C4-2B (cell line): ENCODE data around the gene FBXW9.
A peak's percentile ranks its signal among the peaks of the same experiment; 100 is the strongest.
"Not testable (repeated sequence)": the region's sequence is repeated elsewhere in the genome, so short reads cannot be mapped to it uniquely, and the experiment has no call there.

Experiments used
- H3K27ac ChIP-seq: fragments of 450-650 bp; 2 replicates; pipeline ENCODE4 v1.5.1; 2017
- CTCF ChIP-seq: fragments of 450-650 bp; conservative IDR thresholded peaks from 2 replicates; pipeline ENCODE4 v1.5.1; 2017; ENCODE audit warnings: mild to moderate bottlenecking
- ZFX ChIP-seq: fragments of 450-650 bp; IDR thresholded peaks from 2 replicates; pipeline ENCODE4 v1.6.1; 2017

Gene FBXW9

GRCh38 chr19:12687496-12688196 lies 8.8 kb downstream of the FBXW9 start, which contains the start of gene GNG14:
TSS of gene GNG14 (plus strand) at chr19:12687998. CDS start at chr19:12688049, 51 bp downstream.
- TF ChIP-seq ZFX (no peak), CTCF (no peak)
- no peak within 1 kb of the TSS for H3K27ac ChIP-seq

GRCh38 chr19:12685831-12686230 lies 10.6 kb downstream of the FBXW9 start:
- no peak overlapping the region for H3K27ac ChIP-seq
- TF ChIP-seq ZFX (no peak), CTCF (no peak)

- TF ChIP-seq CTCF (no peak), ZFX (peak; percentile 52; the same call in 1 of the 2 replicates)
Observed at GRCh38 chr19:12681074-12681987, 15.1 kb downstream of the FBXW9 start, which contains the start of gene DHPS. TSS of gene DHPS (minus strand) at chr19:12681880. CDS start at chr19:12681766, 114 bp downstream.

GRCh38 chr19:12680034-12680433 lies 16.4 kb downstream of the FBXW9 start:
- no peak for TF ChIP-seq ZFX
- TF ChIP-seq CTCF = no peak

More at GRCh38 chr19:12681074-12681987, 15.1 kb downstream of the FBXW9 start, which contains the start of gene DHPS:
- H3K27ac ChIP-seq = peak within 1 kb of the TSS; percentile 91

GRCh38 chr19:12678039-12678438 lies 18.4 kb downstream of the FBXW9 start:
- H3K27ac ChIP-seq = not testable (repeated sequence)

More at GRCh38 chr19:12680034-12680433, 16.4 kb downstream of the FBXW9 start:
- no peak overlapping the region; the same call in 1 of the 2 replicates for H3K27ac ChIP-seq

GRCh38 chr19:12676928-12677327 lies 19.5 kb downstream of the FBXW9 start:
- no peak for TF ChIP-seq ZFX
- TF ChIP-seq CTCF = no peak
- H3K27ac ChIP-seq = no peak overlapping the region

GRCh38 chr19:12676384-12676792 lies 20.0 kb downstream of the FBXW9 start:
- peak; percentile 93 for TF ChIP-seq CTCF
- TF ChIP-seq ZFX = no peak
- no peak overlapping the region for H3K27ac ChIP-seq
